ENCODE data around the gene CSNK2B. TPM values are rescaled to one million over a fixed set of nuclear protein-coding genes. Genes with fewer than 3 reads are reported as not detected.

Gene CSNK2B
- total RNA-seq, 4 donors from 2014 or later: 132 to 188 (median 153) TPM

- peaks cover 24 to 58% (median 45%) of the 10 kb centered on the region in 4 donors for H3K36me3 ChIP-seq
These were observed 14.2 kb upstream of the CSNK2B start for GRCh38 chr6:31651602-31652191.

DNA sequence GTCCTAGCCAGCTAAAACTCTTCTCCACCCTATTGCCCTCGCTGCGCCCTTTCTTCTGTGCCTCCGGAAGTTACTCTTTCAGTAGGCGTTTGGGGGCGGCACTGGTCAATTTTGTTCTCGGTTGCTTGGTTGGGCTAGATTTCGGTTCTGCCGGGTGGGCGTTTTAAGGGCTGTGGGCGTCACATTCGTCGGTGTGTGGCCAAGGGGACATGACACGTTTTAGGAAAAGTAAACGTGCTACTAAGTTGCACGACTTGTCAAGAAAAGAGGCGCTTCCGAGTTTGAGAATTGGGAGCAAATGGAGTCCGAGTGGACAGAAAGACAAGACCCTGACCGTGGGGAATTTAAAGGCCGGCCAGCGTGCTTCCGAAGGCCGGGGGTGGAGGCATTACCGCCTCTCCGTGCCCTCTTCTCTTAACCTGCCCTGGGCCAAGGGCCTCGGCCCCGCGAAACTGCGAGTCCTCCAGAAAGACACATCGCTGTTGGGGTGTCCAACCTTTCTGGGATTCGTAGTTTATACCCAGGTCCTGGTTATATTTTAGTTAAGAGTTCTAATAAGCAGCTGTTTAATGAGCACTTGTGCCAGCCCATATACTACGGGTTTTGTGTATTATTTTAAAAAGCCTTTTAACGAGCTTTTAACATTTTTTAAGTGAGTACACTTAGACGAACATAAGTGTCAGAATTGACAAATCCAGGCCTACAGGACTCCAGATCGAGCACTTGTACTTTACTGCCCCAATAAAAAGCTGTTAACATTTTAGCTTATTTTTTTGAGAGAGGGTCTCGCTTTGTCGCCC lies 12.8 kb upstream of the CSNK2B start:
- 8% methylated on average over 37 of the region's 37 CpGs for WGBS
- intact Hi-C loops (cut with DNase I): no loop called here
- no peaks in the 10 kb centered on the region for H3K9me3 ChIP-seq

More at GRCh38 chr6:31651602-31652191, 14.2 kb upstream of the CSNK2B start:
- Histone ChIP-seq H3K9me3 (no peaks in the 10 kb centered on the region), H3K4me1 (peaks cover 25 to 50% (median 33%) of the 10 kb centered on the region in 4 donors), H3K4me3 (peak overlapping the region; percentile 72 to 84 (median 77)), H3K27me3 (no peaks in the 10 kb centered on the region), H3K27ac (replicated peaks in 1 of 4) (peak overlapping the region; percentile 92 to 98 (median 96))
- intact Hi-C loops (cut with DNase I): no loop called here
- no peak for TF ChIP-seq EP300 (IDR thresholded peaks at IDR 0.05)
- peak in 1 of 2 donors; percentile 74 for TF ChIP-seq POLR2AphosphoS5 (IDR thresholded peaks at IDR 0.05)
- 3% methylated on average over 29 of the region's 29 CpGs for WGBS
- DNase-seq (ENCODE audit: extremely low spot score): peak; percentile 96

GRCh38 chr6:31654574-31655348 lies 11.1 kb upstream of the CSNK2B start:
- Histone ChIP-seq H3K9me3 (no peaks in the 10 kb centered on the region), H3K27me3 (no peaks in the 10 kb centered on the region), H3K36me3 (peaks cover 0 to 44% (median 30%) of the 10 kb centered on the region in 4 donors), H3K4me1 (peaks cover 42 to 72% (median 56%) of the 10 kb centered on the region in 4 donors), H3K4me3 (no peak overlapping the region), H3K27ac (replicated peaks in 1 of 4) (no peak overlapping the region)
- TF ChIP-seq, protein P1, sequence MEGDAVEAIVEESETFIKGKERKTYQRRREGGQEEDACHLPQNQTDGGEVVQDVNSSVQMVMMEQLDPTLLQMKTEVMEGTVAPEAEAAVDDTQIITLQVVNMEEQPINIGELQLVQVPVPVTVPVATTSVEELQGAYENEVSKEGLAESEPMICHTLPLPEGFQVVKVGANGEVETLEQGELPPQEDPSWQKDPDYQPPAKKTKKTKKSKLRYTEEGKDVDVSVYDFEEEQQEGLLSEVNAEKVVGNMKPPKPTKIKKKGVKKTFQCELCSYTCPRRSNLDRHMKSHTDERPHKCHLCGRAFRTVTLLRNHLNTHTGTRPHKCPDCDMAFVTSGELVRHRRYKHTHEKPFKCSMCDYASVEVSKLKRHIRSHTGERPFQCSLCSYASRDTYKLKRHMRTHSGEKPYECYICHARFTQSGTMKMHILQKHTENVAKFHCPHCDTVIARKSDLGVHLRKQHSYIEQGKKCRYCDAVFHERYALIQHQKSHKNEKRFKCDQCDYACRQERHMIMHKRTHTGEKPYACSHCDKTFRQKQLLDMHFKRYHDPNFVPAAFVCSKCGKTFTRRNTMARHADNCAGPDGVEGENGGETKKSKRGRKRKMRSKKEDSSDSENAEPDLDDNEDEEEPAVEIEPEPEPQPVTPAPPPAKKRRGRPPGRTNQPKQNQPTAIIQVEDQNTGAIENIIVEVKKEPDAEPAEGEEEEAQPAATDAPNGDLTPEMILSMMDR (IDR thresholded peaks at IDR 0.05): no peak
- TF ChIP-seq EP300 (IDR thresholded peaks at IDR 0.05) (no peak), POLR2AphosphoS5 (IDR thresholded peaks at IDR 0.05) (no peak), POLR2A (IDR thresholded peaks at IDR 0.05; ENCODE audit: low read depth) (no peak)
- DNase-seq (ENCODE audit: extremely low spot score): no peak
- 84% methylated on average over 8 of the region's 8 CpGs for WGBS
- intact Hi-C loops (cut with DNase I): no loop called here

More for the DNA sequence above, 12.8 kb upstream of the CSNK2B start:
- Histone ChIP-seq H3K27ac (replicated peaks in 1 of 4) (peak overlapping the region; percentile 92 to 98 (median 96)), H3K27me3 (no peaks in the 10 kb centered on the region), H3K4me1 (peaks cover 32 to 60% (median 43%) of the 10 kb centered on the region in 4 donors), H3K4me3 (peak overlapping the region; percentile 72 to 84 (median 77)), H3K36me3 (peaks cover 13 to 58% (median 41%) of the 10 kb centered on the region in 4 donors)
- TF ChIP-seq EP300 (IDR thresholded peaks at IDR 0.05) (no peak), POLR2A (IDR thresholded peaks at IDR 0.05; ENCODE audit: low read depth) (no peak), POLR2AphosphoS5 (IDR thresholded peaks at IDR 0.05) (peak; percentile 76 to 81)
- TF ChIP-seq, protein P1 (IDR thresholded peaks at IDR 0.05): peak in 1 of 3 experiments; percentile 19
- DNase-seq (ENCODE audit: extremely low spot score): peak; percentile 98

DNA sequence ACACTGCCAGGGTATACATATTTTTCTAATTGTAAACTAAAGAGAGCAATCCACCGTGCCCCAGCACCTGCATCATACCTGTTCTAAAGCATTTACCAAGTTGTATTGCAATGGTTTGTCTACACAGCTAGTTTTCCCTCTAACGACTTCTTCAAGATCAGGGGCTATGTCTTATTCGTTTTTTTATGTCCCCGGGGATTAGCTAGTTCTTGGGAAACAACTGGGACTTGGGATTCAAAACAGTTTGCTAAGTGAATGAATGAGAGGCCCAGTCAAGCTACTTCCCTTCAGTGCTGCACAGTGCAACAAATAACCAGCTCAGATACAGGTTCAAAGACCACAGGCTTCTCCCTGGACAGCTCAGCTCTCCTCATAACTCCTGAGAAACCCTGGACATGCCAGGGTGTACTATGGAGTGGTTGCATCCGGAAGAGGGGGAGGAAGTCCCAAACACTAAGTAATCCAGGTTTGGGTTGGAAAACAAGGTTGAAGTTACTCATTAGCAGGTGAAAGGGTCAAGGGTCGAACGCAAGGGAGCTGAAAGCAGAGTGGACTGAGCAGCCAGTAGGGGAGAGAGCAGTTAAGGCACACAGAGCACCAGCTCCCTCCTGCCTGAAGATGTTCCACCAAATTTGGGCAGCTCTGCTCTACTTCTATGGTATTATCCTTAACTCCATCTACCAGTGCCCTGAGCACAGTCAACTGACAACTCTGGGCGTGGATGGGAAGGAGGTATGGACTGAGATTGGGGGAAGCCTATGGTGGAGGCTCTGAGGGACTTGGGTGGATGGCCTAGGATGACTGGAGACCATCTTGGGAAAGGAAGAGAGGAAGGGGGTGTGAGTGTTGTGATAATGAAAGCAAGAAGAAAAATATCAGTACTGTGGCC lies 10.3 kb upstream of the CSNK2B start, which contains the start of gene APOM:
Gene APOM, plus strand, starts transcription at position 546 of the 889 bp plus-strand sequence. Its CDS starts 73 bp downstream, at position 619.
- 87% methylated on average over 8 of the region's 8 CpGs for WGBS
- TF ChIP-seq POLR2AphosphoS5 (IDR thresholded peaks at IDR 0.05): no peak
- TF ChIP-seq POLR2A (IDR thresholded peaks at IDR 0.05; ENCODE audit: low read depth): no peak
- TF ChIP-seq, protein P1 (IDR thresholded peaks at IDR 0.05): no peak
- TF ChIP-seq EP300 (IDR thresholded peaks at IDR 0.05): no peak
- Histone ChIP-seq H3K4me3 (no peak within 1 kb of the TSS), H3K4me1 (peaks cover 42 to 69% (median 54%) of the 10 kb centered on the region in 4 donors), H3K27ac (replicated peaks in 1 of 4) (no peak within 1 kb of the TSS), H3K27me3 (no peaks in the 10 kb centered on the region), H3K9me3 (no peaks in the 10 kb centered on the region), H3K36me3 (peaks cover 0 to 37% (median 27%) of the 10 kb centered on the region in 4 donors)
- intact Hi-C loops (cut with DNase I): no loop called here
- no peak for DNase-seq (ENCODE audit: extremely low spot score)
